ENCODE data around the gene PYCARD. TPM values are rescaled to one million over a fixed set of nuclear protein-coding genes. Genes with fewer than 3 reads are reported as not detected.

Gene PYCARD
- total RNA-seq, 1 experiment from 2014 or later = 37.5 TPM

GRCh38 chr16:31229501-31229900 lies 26.9 kb upstream of the PYCARD start:
- H3K14ac ChIP-seq (ENCODE audit: insufficient read depth, low read length) = no peak overlapping the region
- no peaks in the 10 kb centered on the region for H3K79me2 ChIP-seq (ENCODE audit: insufficient read depth, low read length)
- no peak overlapping the region for H3K4ac ChIP-seq (ENCODE audit: low read depth, low read length)
- H3K27ac Mint-ChIP-seq = no peak overlapping the region; a peak in 1 of 7 replicates
- H3K4me3 Mint-ChIP-seq = no peak overlapping the region
- H4K5ac ChIP-seq (ENCODE audit: insufficient read length, low read depth, low read length) = no peak overlapping the region
- no peak overlapping the region for H3K27ac ChIP-seq (ENCODE audit: insufficient read length, low read depth, low read length)
- H3K9ac ChIP-seq (ENCODE audit: extremely low read depth, insufficient read length, low read length) = no peak overlapping the region
- H2AFZ ChIP-seq (ENCODE audit: low read length) = no peak overlapping the region
- no peak overlapping the region for H3K18ac ChIP-seq (ENCODE audit: insufficient read length, low read depth, low read length)
- H3K4me1 ChIP-seq (ENCODE audit: insufficient read depth, low read length) = no peaks in the 10 kb centered on the region; the same call in 1 of the 2 replicates
- H3K27me3 ChIP-seq (ENCODE audit: insufficient read depth, low read length) = no peaks in the 10 kb centered on the region
- H2BK20ac ChIP-seq (ENCODE audit: low read depth, low read length, poor library complexity, severe bottlenecking) = no peak overlapping the region
- H3K4me2 ChIP-seq (ENCODE audit: insufficient read depth, insufficient read length, low read length) = no peak overlapping the region
- no peaks in the 10 kb centered on the region for H3K79me1 ChIP-seq (ENCODE audit: insufficient read depth, low read depth, low read length, poor library complexity, severe bottlenecking)
- H3K9me3 ChIP-seq (ENCODE audit: control insufficient read depth, low read depth, low read length) = no peaks in the 10 kb centered on the region
- no peak overlapping the region for H4K91ac ChIP-seq (ENCODE audit: insufficient read length, low read depth, low read length)
- no peak for TF ChIP-seq CTCF (conservative IDR thresholded peaks at IDR 0.05)
- H3T11ph ChIP-seq (ENCODE audit: low read length) = no peak overlapping the region
- no peak overlapping the region for H2BK15ac ChIP-seq (ENCODE audit: low read depth, low read length)
- no CpG with 5 or more reads among the region's 10 CpGs for WGBS (ENCODE audit: extremely low coverage, insufficient read length, low lambda C conversion rate)
- H3K27me3 Mint-ChIP-seq (ENCODE audit: low read depth) = no peaks in the 10 kb centered on the region; the same call in none of the 2 replicates
- H2BK120ac ChIP-seq (ENCODE audit: low read depth, low read length, poor library complexity, severe bottlenecking) = no peak overlapping the region
- H3K36me3 Mint-ChIP-seq (ENCODE audit: insufficient read depth in 1 of 3, low read depth in 3 of 3) = peaks cover 0 to 9% (median 8%) of the 10 kb centered on the region in 3 experiments; a peak in 4 of 7 replicates
- H3K56ac ChIP-seq (ENCODE audit: insufficient read length, low read depth, low read length) = no peak overlapping the region
- no peak overlapping the region for H2BK5ac ChIP-seq (ENCODE audit: insufficient read length, low read length)
- no peak overlapping the region for H4K8ac ChIP-seq (replicated peaks; ENCODE audit: insufficient read length, low read depth, low read length)
- H2BK12ac ChIP-seq (ENCODE audit: insufficient read length, low read depth, low read length) = no peak overlapping the region
- H3K23me2 ChIP-seq (ENCODE audit: insufficient read length, low read depth, low read length, poor library complexity, severe bottlenecking) = no peaks in the 10 kb centered on the region
- H2AK5ac ChIP-seq (ENCODE audit: insufficient read length, low read length) = no peak overlapping the region
- H4K20me1 ChIP-seq (ENCODE audit: control insufficient read depth, insufficient read depth, insufficient read length) = no peaks in the 10 kb centered on the region
- peaks cover 3% of the 10 kb centered on the region in 2 experiments; a peak in 1 of 4 replicates for H3K4me1 Mint-ChIP-seq
- no peak for DNase-seq
- H3K9me3 Mint-ChIP-seq = peaks cover 25 to 28% of the 10 kb centered on the region in 2 experiments
- H3K23ac ChIP-seq (ENCODE audit: insufficient read length, low read depth, low read length) = no peak overlapping the region

All from H9 (cell line).